Measurements from ENCODE around the gene ZNF534. TPM values are rescaled to one million over a fixed set of nuclear protein-coding genes. Genes with fewer than 3 reads are reported as not detected.

ZNF534 gene
- total and polyA plus RNA-seq, 9 of the 15 experiments (the other 6 are each of a cell fraction or from before 2014, with no cell fraction given) = 0.08 to 0.33 (median 0.22) TPM; not detected in 1

- TF ChIP-seq REST (IDR thresholded peaks at IDR 0.05; ENCODE audit: borderline replicate concordance) (peak; percentile 50; the same call in 1 of the 2 replicates), REST (CRISPR knock-in tag; IDR thresholded peaks at IDR 0.05; ENCODE audit: low read depth) (no peak), GTF3C2 (IDR thresholded peaks at IDR 0.05; ENCODE audit: borderline replicate concordance, extremely low read depth, insufficient read length) (no peak), SNRNP70 (optimal IDR thresholded peaks at IDR 0.05; ENCODE audit: low read depth, low read length) (no peak), SMC3 (conservative IDR thresholded peaks at IDR 0.05; ENCODE audit: insufficient read depth, low read depth, low read length) (peak; percentile 49), ZNF699 (CRISPR knock-in tag; IDR thresholded peaks at IDR 0.05; ENCODE audit: insufficient replicate concordance) (no peak)
Measured at GRCh38 chr19:52464798-52465470, 36.0 kb downstream of the ZNF534 start (continued).
